Smooth muscle cell (in vitro differentiated cells): ENCODE measurements around the gene CD27. TPM values are rescaled to one million over a fixed set of nuclear protein-coding genes. Genes with fewer than 3 reads are reported as not detected.

Experiments
- DNase-seq: peaks from one replicate; lab custom pipeline; 2025; ENCODE audit not compliant: unreplicated experiment; lab: John Stamatoyannopoulos, UW
- H2AFZ ChIP-seq: fragments of 200-600 bp; sonication (generic); 2 replicates; pipeline ENCODE4 v1.6.0; 2016; ENCODE audit warnings: antibody characterized with exemption, low read depth, mild to moderate bottlenecking
- H3F3A ChIP-seq: fragments of 200-600 bp; sonication (generic); 2 replicates; pipeline ENCODE4 v1.6.0; 2017; ENCODE audit warnings: antibody characterized with exemption, low read depth
- H3K27ac ChIP-seq: fragments of 200-600 bp; sonication (generic); 2 replicates; pipeline ENCODE4 v1.5.1; 2016; ENCODE audit warnings: low read depth, mild to moderate bottlenecking
- H3K27me3 ChIP-seq: fragments of 200-600 bp; sonication (generic); 2 replicates; pipeline ENCODE4 v1.6.1; 2016; ENCODE audit warnings: low read depth, mild to moderate bottlenecking
- H3K36me3 ChIP-seq: fragments of 200-600 bp; sonication (generic); 2 replicates; pipeline ENCODE4 v1.5.1; 2016; ENCODE audit warnings: low read depth
- H3K4me1 ChIP-seq: fragments of 200-600 bp; sonication (generic); 2 replicates; pipeline ENCODE4 v1.5.1; 2016; ENCODE audit warnings: low read depth
- H3K4me2 ChIP-seq: fragments of 200-600 bp; sonication (generic); 2 replicates; pipeline ENCODE4 v1.6.0; 2016; ENCODE audit warnings: mild to moderate bottlenecking
- H3K4me3 ChIP-seq: fragments of 200-600 bp; sonication (generic); 2 replicates; pipeline ENCODE4 v1.5.1; 2016; ENCODE audit warnings: mild to moderate bottlenecking
- H3K79me2 ChIP-seq: fragments of 200-600 bp; sonication (generic); 2 replicates; pipeline ENCODE4 v1.6.0; 2016; ENCODE audit warnings: low read depth, mild to moderate bottlenecking
- H3K9ac ChIP-seq: fragments of 200-600 bp; sonication (generic); 2 replicates; pipeline ENCODE4 v1.6.0; 2016; ENCODE audit warnings: low read depth
- H3K9me3 ChIP-seq: fragments of 200-600 bp; sonication (generic); replicated peaks from 2 replicates; pipeline ENCODE4 v1.5.1; 2016; ENCODE audit warnings: low read depth
- H4K20me1 ChIP-seq: fragments of 200-600 bp; sonication (generic); 2 replicates; pipeline ENCODE4 v1.6.0; 2016; ENCODE audit warnings: low read depth
- CTCF ChIP-seq: fragments of 200-600 bp; sonication (generic); IDR thresholded peaks from 2 replicates; pipeline ENCODE4 v1.5.1; 2017; ENCODE audit warnings: borderline replicate concordance, mild to moderate bottlenecking, antibody characterized with exemption; ENCODE audit not compliant: insufficient read depth, poor library complexity, severe bottlenecking
- WGBS: methylation state at CpG from one replicate; pipeline ENCODE4 v1.1.7; 2016; ENCODE audit warnings: low lambda C conversion rate; 5-methylcytosine and 5-hydroxymethylcytosine counted together
- polyA plus RNA-seq: library from polyadenylated mRNA; unstranded; fragments of >200 nt; fragmentation: Nextera tagmentation; extraction: Ambion mirVana; gene quantifications from 2 replicates; pipeline ENCODE4 v1.2.1, GENCODE V29; 2016
- total RNA-seq: library from RNA; depleted of rRNA; stranded (reverse); fragments of >200 nt; gene quantifications from 2 replicates; pipeline ENCODE4 v1.2.3, GENCODE V29; 2014

Gene CD27
- total and polyA plus RNA-seq, 2 experiments from 2014 or later, result not detected

DNA sequence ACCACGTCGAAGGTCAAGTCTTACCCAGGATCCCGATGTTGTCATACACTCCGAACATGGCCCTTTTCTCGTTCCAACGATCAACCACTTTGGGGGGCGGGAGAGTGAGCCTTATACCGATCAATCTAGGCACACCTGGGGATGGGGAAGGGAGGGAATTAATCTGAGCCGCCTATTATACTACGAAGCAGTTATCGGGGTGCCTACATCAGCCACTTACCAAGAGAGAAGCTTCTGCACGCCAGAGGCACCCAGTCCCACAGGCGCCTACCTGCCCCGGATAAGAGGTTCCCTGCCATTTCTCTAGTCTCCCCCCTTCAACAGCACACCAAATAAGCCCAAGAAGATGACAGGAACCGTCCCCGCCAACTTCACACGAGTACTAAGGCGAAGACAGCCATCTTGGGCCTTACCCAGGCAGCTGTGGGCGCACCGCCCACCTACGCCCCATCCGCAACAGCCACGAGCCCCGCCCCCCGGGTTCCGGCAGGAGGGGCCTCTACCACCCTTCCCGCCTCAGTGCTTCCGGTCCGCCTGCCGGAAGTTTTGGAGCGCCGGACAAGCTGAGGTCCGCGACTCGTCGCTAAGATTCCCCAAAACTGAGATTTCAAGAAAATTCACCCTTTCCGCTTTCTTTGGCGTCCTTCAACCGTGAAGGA is 48.2 kb downstream of the CD27 start, which contains the start of gene MRPL51:
Gene MRPL51, minus strand, starts transcription at position 425 of the 659 bp plus-strand sequence. Its CDS starts 126 bp downstream, at position 299.
- peaks cover 6% of the 10 kb centered on the region for H4K20me1 ChIP-seq
- peak within 1 kb of the TSS; percentile 74 for H3K4me3 ChIP-seq
- peak within 1 kb of the TSS; percentile 95 for H3K27ac ChIP-seq
- no peaks in the 10 kb centered on the region for H3K9me3 ChIP-seq
- peaks cover 4% of the 10 kb centered on the region for H3F3A ChIP-seq
- H3K79me2 ChIP-seq, result peaks cover 35% of the 10 kb centered on the region
- peak within 1 kb of the TSS; percentile 94 for H3K9ac ChIP-seq
- WGBS, result 2% methylated on average over 37 of the region's 39 CpGs
- peak within 1 kb of the TSS; percentile 84 for H3K4me2 ChIP-seq
- peak within 1 kb of the TSS; percentile 88 for H2AFZ ChIP-seq
- no peaks in the 10 kb centered on the region for H3K27me3 ChIP-seq
- no peaks in the 10 kb centered on the region for H3K36me3 ChIP-seq
- TF ChIP-seq CTCF, result no peak
- H3K4me1 ChIP-seq, result peaks cover 21% of the 10 kb centered on the region
- DNase-seq, result peak; percentile 87

DNA sequence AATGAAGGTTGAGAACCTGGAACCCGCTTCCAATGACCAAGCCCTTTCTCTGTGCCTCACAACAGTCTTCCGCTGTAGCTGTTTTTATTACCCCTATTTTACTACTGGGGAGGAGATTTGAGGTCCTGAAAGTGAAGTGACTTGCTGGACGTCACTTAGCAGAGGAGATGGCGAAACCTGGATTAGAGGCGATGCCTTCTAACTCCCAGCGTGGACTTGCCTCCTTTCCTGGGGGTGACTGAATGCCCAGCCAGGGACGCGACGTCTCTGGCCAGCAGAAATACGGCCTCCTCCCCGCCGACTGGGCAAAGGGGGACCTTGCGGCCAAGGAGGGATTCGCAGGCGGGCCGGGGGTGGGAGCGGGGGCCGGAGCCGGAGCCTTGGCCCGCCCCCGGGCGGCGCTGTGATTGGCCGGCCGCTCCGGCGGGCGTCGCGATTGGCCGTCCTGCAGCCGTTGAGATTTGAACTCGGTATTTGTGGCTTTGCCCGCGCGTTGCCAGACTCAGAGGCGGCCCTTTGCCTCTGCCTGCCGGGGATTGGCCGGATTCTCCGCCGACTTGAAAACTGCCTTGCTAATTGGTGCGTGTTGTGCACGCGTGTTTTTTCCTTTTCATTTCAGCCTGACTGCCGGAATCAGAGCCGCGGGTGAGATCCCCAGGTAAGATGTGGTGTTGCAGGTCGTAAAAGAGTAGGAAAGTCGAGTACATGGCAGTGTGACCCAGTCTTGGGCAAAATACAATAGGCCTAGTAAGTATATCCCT is 48.9 kb downstream of the CD27 start, which contains the start of gene NCAPD2:
Gene NCAPD2, plus strand, starts transcription at position 606 of the 761 bp plus-strand sequence. CDS start 997 bp downstream, outside the sequence.
- no peak for TF ChIP-seq CTCF
- DNase-seq, result peak; percentile 81
- H3F3A ChIP-seq, result peaks cover 4% of the 10 kb centered on the region
- no peaks in the 10 kb centered on the region for H3K9me3 ChIP-seq
- peaks cover 35% of the 10 kb centered on the region for H3K79me2 ChIP-seq
- H3K27me3 ChIP-seq, result no peaks in the 10 kb centered on the region
- H3K4me3 ChIP-seq, result peak within 1 kb of the TSS; percentile 74
- peak within 1 kb of the TSS; percentile 84 for H3K4me2 ChIP-seq
- peak within 1 kb of the TSS; percentile 94 for H3K9ac ChIP-seq
- H2AFZ ChIP-seq, result peak within 1 kb of the TSS; percentile 88
- peaks cover 6% of the 10 kb centered on the region for H4K20me1 ChIP-seq
- WGBS, result under 1% methylated on average over 37 of the region's 49 CpGs
- H3K4me1 ChIP-seq, result peaks cover 21% of the 10 kb centered on the region
- H3K27ac ChIP-seq, result peak within 1 kb of the TSS; percentile 95
- H3K36me3 ChIP-seq, result no peaks in the 10 kb centered on the region

GRCh38 chr12:6494258-6494743 is 49.5 kb downstream of the CD27 start:
- H3K9ac ChIP-seq, result peak overlapping the region; percentile 4
- no peaks in the 10 kb centered on the region for H3K27me3 ChIP-seq
- peak overlapping the region; percentile 84 for H3K4me2 ChIP-seq
- TF ChIP-seq CTCF, result no peak
- peaks cover 4% of the 10 kb centered on the region for H3F3A ChIP-seq
- H3K4me1 ChIP-seq, result peaks cover 21% of the 10 kb centered on the region
- H2AFZ ChIP-seq, result peak overlapping the region; percentile 33
- H3K4me3 ChIP-seq, result peak overlapping the region; percentile 74
- peaks cover 35% of the 10 kb centered on the region for H3K79me2 ChIP-seq
- no peaks in the 10 kb centered on the region for H3K36me3 ChIP-seq
- H3K9me3 ChIP-seq, result no peaks in the 10 kb centered on the region
- no peak for DNase-seq
- WGBS, result 4% methylated on average over 14 of the region's 14 CpGs
- H4K20me1 ChIP-seq, result peaks cover 6% of the 10 kb centered on the region
- H3K27ac ChIP-seq, result peak overlapping the region; percentile 35
